ENCODE results near the gene SCARB2.

DNA sequence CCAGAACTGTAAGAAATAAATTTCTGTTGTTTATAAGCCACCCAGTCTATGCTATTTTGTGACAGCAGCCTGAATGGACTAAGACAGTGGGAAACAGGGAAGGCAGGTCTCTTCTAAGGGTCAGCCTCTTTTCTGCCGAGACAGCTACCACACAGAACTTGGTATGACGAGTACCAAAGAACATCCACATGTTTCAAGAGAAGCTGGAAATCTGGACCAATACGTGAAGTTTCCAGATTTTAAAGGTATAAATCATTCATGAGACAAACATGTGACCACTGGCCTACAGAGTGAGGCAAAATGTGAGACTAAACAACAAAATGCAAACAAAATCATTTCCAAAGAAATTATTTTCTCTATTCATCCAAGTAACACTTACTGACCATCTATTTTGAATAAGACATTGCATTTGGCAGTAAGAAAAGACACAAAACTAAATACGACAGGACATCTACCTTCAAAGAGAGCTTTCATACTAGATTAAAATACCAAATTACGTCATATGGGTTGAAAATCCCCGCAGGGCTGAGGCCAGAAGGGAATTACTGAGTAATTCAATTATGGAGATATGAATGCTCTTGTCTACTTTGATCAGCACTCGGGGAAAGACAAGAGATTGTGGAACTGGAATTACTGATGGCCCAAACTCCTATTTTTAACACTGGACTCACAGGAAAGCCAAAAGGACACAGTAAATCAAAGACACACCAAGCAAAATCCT is 7.2 kb downstream of the SCARB2 start:
- TF ChIP-seq, protein P1, sequence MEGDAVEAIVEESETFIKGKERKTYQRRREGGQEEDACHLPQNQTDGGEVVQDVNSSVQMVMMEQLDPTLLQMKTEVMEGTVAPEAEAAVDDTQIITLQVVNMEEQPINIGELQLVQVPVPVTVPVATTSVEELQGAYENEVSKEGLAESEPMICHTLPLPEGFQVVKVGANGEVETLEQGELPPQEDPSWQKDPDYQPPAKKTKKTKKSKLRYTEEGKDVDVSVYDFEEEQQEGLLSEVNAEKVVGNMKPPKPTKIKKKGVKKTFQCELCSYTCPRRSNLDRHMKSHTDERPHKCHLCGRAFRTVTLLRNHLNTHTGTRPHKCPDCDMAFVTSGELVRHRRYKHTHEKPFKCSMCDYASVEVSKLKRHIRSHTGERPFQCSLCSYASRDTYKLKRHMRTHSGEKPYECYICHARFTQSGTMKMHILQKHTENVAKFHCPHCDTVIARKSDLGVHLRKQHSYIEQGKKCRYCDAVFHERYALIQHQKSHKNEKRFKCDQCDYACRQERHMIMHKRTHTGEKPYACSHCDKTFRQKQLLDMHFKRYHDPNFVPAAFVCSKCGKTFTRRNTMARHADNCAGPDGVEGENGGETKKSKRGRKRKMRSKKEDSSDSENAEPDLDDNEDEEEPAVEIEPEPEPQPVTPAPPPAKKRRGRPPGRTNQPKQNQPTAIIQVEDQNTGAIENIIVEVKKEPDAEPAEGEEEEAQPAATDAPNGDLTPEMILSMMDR (IDR thresholded peaks at IDR 0.05; ENCODE audit: borderline replicate concordance, extremely low read depth, low read length, poor library complexity, severe bottlenecking) = no peak
- no peak for TF ChIP-seq EZH2 (IDR thresholded peaks at IDR 0.05; ENCODE audit: borderline replicate concordance, low read depth, low read length, severe bottlenecking)
